Endodermal cell (in vitro differentiated cells): ENCODE measurements around the gene PIGQ. TPM values are rescaled to one million over a fixed set of nuclear protein-coding genes. Genes with fewer than 3 reads are reported as not detected.

Experiments used
- DNase-seq: peaks from one replicate; pipeline ENCODE4 v3.0.0-alpha.2; 2017
- H3K27ac ChIP-seq: 2 replicates; pipeline ENCODE4 v1.5.1; 2013; ENCODE audit warnings: mild to moderate bottlenecking, low read depth, low read length, moderate library complexity
- H3K27me3 ChIP-seq: 2 replicates; pipeline ENCODE4 v1.6.1; 2013; ENCODE audit warnings: mild to moderate bottlenecking, low read length, moderate library complexity; ENCODE audit not compliant: insufficient read depth, control insufficient read depth, poor library complexity, severe bottlenecking
- H3K36me3 ChIP-seq: 2 replicates; pipeline ENCODE4 v1.7.0; 2013; ENCODE audit warnings: mild to moderate bottlenecking, low read length, moderate library complexity; ENCODE audit not compliant: control insufficient read depth, insufficient read depth
- H3K4me1 ChIP-seq: one replicate; pipeline ENCODE4 v1.7.0; 2013; ENCODE audit warnings: low read length; ENCODE audit not compliant: control insufficient read depth, insufficient read depth
- H3K4me3 ChIP-seq: 2 replicates; pipeline ENCODE4 v1.5.1; 2013; ENCODE audit warnings: mild to moderate bottlenecking, low read length, moderate library complexity
- H3K9ac ChIP-seq: 2 replicates; pipeline ENCODE4 v1.6.1; 2013; ENCODE audit warnings: mild to moderate bottlenecking, low read length, moderate library complexity; ENCODE audit not compliant: poor library complexity, severe bottlenecking; ENCODE audit errors: extremely low read depth
- H3K9me3 ChIP-seq: 2 replicates; pipeline ENCODE4 v1.6.1; 2013; ENCODE audit warnings: mild to moderate bottlenecking, low read length, moderate library complexity; ENCODE audit not compliant: control insufficient read depth
- H3K27ac Mint-ChIP-seq: 2 replicates; pipeline ENCODE4 v1.8.0; 2020; ENCODE audit warnings: mixed read lengths
- H3K27me3 Mint-ChIP-seq: 2 replicates; pipeline ENCODE4 v1.8.0; 2021; ENCODE audit warnings: mild to moderate bottlenecking, mixed read lengths; ENCODE audit not compliant: insufficient read depth
- H3K36me3 Mint-ChIP-seq: 2 replicates; pipeline ENCODE4 v1.8.0; 2020; ENCODE audit warnings: low read depth, mixed read lengths
- H3K4me1 Mint-ChIP-seq: 2 replicates; pipeline ENCODE4 v1.8.0; 2020; ENCODE audit warnings: mixed read lengths
- H3K4me3 Mint-ChIP-seq: 2 replicates; pipeline ENCODE4 v1.8.0; 2020; ENCODE audit warnings: mild to moderate bottlenecking, moderate library complexity, mixed read lengths
- H3K9me3 Mint-ChIP-seq: 2 replicates; pipeline ENCODE4 v1.8.0; 2020; ENCODE audit warnings: mild to moderate bottlenecking, mixed read lengths
- CTCF ChIP-seq: fragments of 200-600 bp; sonication (generic); conservative IDR thresholded peaks from 2 replicates; pipeline ENCODE4 v1.5.0; 2021; ENCODE audit warnings: antibody characterized with exemption, mild to moderate bottlenecking
- WGBS, 2 experiments: methylation state at CpG; one replicate each; pipeline versions ENCODE4 v1.1.5 to v1.1.7; 2013; ENCODE audit warnings: missing lambda C conversion rate in 2 of 2, mixed read lengths in 1 of 2; ENCODE audit not compliant: insufficient coverage in 1 of 2, insufficient read length in 1 of 2; 5-methylcytosine and 5-hydroxymethylcytosine counted together
- total RNA-seq, 2 donors: library from RNA; stranded (reverse); fragmentation: NEBNext Ultra II Directional in 1 of 2; extraction: Animal tissue kit (Norgen Biotek cat#: 25700) in 1 of 2; gene quantifications; 2 replicates in 1 of 2; 3 replicates in 1 of 2; pipeline ENCODE4 v1.2.1, GENCODE V29; 2021

Gene PIGQ
- total RNA-seq, 2 donors from 2014 or later: 128 to 129 TPM

- no peaks in the 10 kb centered on the region for H3K4me1 ChIP-seq
- H3K9ac ChIP-seq: no peak overlapping the region
- 80 to 93% methylated on average over 3 to 8 of the region's 8 CpGs for WGBS, 2 experiments
These were observed 21.5 kb downstream of the PIGQ start for GRCh38 chr16:591231-591630.

GRCh38 chr16:591892-592517 lies 22.2 kb downstream of the PIGQ start:
- Mint-ChIP-seq H3K36me3 (peaks cover 18% of the 10 kb centered on the region), H3K4me3 (no peak overlapping the region), H3K9me3 (no peaks in the 10 kb centered on the region), H3K4me1 (peaks cover 10% of the 10 kb centered on the region), H3K27ac (no peak overlapping the region), H3K27me3 (peaks cover 19% of the 10 kb centered on the region)
- Histone ChIP-seq H3K9me3 (no peaks in the 10 kb centered on the region), H3K4me3 (no peak overlapping the region), H3K27me3 (peaks cover 9% of the 10 kb centered on the region), H3K27ac (no peak overlapping the region), H3K36me3 (no peaks in the 10 kb centered on the region), H3K4me1 (no peaks in the 10 kb centered on the region), H3K9ac (no peak overlapping the region)
- no peak for TF ChIP-seq CTCF
- no peak for DNase-seq
- 93 to 97% methylated on average over 12 to 15 of the region's 15 CpGs for WGBS, 2 experiments

More at GRCh38 chr16:591231-591630, 21.5 kb downstream of the PIGQ start:
- Mint-ChIP-seq H3K27me3 (peaks cover 26% of the 10 kb centered on the region), H3K27ac (peak overlapping the region; percentile 40), H3K36me3 (peaks cover 11% of the 10 kb centered on the region), H3K4me1 (peaks cover 10% of the 10 kb centered on the region), H3K9me3 (no peaks in the 10 kb centered on the region), H3K4me3 (peak overlapping the region; percentile 89)
- Histone ChIP-seq H3K9me3 (no peaks in the 10 kb centered on the region), H3K36me3 (no peaks in the 10 kb centered on the region), H3K27ac (no peak overlapping the region), H3K27me3 (peaks cover 12% of the 10 kb centered on the region), H3K4me3 (peak overlapping the region; percentile 87)
- DNase-seq: no peak
- no peak for TF ChIP-seq CTCF

GRCh38 chr16:592518-593306 lies 22.9 kb downstream of the PIGQ start:
- H3K27ac Mint-ChIP-seq: no peak overlapping the region
- TF ChIP-seq CTCF: no peak
- 94 to 97% methylated on average over 23 to 24 of the region's 24 CpGs for WGBS, 2 experiments

More at GRCh38 chr16:592518-593306, 22.9 kb downstream of the PIGQ start:
- H3K9me3 ChIP-seq: no peaks in the 10 kb centered on the region
- no peak overlapping the region for H3K9ac ChIP-seq
- H3K4me3 ChIP-seq: no peak overlapping the region
- Mint-ChIP-seq H3K27me3 (peaks cover 13% of the 10 kb centered on the region), H3K4me3 (no peak overlapping the region), H3K4me1 (peaks cover 7% of the 10 kb centered on the region), H3K36me3 (peaks cover 18% of the 10 kb centered on the region), H3K9me3 (no peaks in the 10 kb centered on the region)
- H3K27me3 ChIP-seq: peaks cover 9% of the 10 kb centered on the region
- H3K36me3 ChIP-seq: no peaks in the 10 kb centered on the region
- H3K4me1 ChIP-seq: no peaks in the 10 kb centered on the region
- no peak for DNase-seq
- H3K27ac ChIP-seq: no peak overlapping the region
